NCI-H510A treated with DMSO at 0.1 percent for 48 hours (cell line): Measurements from ENCODE around the gene FMNL1.
A peak's percentile ranks its signal among the peaks of the same experiment; 100 is the strongest.

Experiments used
- DNase-seq: peaks from one replicate; lab custom pipeline; 2025; lab: John Stamatoyannopoulos, UW

FMNL1 gene

DNA sequence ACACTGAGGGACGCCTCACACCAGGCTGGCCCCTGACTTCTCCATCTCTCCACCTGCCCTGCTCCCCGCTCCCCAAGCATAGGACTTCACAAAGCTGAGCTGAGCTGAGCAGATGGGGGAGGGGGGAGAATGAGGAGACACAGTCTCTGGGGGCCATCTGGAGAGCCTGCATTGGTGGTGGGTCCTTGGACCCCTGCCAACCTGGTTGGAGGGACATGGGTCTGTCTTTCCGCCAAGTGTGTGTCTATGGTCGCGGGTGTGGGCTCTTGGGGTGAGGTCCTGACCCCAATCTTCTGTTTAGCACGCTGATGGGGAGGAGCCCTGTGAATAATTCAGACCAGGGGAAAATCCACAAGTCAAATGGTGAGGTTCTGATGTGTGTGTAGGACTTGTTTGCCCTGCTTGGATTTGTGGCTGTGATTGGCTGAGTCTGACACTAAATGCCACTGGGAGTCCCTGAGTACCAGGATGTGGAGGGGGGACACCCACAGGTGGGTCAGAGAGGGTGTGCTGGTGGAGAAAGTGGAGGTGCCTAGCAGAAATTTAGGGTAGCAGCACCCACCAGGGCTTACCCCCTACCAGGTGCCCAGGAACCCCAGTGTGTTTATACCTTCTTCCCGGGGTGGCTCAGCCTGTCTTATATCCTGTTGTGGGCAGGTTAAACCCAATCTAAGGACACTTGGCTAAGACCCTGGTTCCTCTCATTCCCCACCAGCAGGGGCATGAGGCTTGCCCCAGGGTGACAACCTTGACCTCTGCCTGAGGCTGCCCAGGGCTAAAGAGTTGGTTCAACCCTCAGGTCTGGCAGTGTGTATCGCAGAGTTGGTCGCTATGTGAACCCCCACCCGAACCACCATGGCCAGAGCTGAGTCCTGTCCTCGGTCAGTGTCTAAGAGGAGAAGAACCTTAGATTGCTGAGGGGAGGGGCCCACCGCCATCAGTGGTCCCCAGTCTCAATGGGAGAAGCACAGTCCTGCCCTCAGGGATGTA, 2.1 kb downstream of the FMNL1 start:
- no peak for DNase-seq

DNA sequence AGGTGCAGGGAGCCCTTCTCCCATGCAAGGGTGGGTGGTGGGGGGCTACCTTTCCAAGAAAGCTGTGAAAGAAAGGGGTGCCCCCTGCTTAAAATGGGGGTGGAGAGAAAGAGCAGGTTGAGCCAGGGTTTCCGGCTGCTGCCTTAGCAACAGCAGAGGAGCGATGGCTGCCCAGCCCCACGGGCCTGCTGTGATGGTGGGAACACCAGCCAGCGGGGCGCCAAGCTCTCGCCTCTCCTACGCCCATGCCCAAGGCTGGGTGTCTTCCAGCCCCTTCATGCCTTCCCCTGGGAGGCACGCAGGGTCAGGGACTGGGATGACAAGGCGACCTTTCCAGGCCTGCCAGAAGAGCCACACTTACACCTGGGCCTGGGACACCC, 3.0 kb downstream of the FMNL1 start:
- DNase-seq, result no peak

DNA sequence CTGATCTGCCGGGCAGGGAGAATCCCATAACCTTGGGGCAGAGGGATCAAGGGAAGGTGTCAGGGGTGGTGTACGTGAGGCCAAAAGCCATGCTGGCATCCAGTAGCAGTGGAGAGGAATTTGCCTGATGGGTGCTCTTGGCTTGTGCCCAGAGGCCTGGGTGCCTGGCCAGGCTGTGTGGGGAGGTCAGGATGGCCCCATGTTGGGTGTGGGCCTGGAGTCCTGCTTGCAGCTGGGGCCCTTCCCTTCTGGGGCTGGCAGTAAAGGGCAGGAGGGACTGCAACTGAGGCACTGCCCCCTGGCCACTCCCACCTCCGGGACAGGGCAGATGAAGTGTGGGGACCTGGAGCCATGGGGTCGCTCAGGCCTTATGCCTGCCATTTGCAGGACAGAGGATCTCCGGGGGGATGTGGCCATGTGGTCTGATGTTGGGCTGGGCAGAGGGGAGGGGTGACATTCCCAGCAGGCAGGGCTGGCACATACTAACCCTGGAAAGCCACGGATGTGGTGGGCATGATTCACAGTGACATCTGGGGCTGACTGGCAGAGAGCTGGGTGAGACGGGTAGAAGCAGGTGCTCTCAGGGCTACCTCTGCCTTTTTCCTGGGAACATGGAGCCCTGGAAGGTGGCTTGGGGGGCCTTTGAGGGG, 3.5 kb downstream of the FMNL1 start:
- DNase-seq, result no peak

DNA sequence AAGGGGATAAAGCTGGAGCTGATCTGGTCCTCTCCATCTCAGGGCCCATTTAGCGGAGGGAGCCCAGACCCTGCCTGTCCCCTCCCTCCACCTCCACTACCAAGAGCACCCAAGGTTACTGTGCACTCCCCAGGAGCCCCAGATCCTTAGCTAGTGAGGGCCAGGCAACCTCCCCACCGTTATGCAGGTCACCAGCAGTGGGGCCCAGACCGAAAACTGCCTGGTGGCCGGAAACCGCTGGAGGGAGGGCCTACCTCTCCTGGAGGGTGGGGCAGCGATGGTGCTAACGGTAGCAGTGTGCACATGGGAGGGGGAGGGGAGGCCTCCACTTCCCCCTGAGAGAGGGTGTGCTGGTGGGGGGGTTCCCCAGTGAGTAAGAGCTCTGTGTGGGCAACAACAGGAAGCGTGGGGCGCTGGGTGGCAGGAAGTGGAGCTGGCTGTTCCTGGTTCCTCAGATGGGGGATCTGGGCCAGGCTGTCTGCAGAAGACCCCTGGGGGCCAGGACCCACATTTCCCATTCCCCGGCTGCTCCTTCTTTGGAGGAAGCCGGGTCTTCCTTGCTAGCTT, 4.4 kb downstream of the FMNL1 start:
- DNase-seq, result no peak

DNA sequence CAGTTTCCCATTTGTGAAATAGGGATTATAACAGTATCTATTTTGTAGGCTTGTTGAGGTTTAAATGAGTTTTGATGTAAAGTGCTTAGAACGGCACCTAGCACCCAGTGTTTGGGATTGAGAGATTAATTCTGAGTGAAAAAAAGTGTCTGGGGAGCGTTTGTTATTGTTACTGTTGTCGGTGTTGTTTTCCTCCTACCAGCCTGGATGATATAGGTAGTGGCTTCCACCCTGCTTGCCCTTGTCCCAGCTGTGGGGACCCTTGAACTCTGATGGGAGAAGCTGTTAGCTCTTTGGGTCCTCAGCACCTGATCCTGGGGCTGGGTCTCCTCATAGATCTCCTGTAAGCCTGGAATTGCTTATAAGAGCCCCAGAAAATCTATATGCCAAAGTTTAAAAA, 4.9 kb downstream of the FMNL1 start:
- DNase-seq, result no peak

DNA sequence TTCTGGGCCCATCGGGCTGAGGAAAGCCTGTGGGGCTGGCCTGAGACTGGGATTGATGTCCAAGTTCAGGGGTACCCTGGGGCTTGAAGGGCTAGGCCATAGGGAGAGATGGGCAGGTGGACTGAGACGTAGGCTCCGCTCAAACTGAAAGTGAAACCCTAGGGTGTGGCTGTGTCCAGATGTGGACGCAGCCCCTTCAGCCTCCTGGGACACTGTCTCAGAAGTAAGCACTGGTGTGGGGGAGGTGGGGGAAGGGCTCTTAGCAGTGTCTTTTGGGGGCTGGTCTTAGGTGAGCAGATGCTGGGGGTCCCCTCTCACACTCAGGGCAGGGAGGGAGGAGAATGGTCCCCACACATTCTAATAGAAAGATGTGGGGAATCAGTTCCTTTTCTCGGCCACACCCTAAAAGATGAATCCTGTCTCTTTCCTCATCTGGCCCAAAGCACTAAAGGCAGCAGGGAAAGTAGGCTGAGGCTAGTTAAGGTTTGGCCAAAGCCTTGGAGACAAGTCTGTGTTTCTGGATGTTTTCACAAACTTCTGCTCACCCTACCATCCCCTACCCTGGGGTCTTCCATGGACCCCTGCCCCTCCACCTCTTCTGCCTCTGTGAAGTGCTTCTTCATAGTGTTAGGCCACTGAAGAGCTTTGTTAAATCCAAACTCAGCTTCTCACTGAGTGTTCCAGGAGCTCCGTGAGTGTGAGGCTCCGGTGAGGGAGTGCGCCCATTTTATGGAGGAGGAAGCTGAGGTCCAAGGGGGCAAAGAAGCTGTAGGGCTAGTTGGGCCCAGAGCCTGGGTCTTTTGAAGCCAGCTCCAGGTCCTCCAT, 5.6 kb downstream of the FMNL1 start:
- DNase-seq, result no peak

DNA sequence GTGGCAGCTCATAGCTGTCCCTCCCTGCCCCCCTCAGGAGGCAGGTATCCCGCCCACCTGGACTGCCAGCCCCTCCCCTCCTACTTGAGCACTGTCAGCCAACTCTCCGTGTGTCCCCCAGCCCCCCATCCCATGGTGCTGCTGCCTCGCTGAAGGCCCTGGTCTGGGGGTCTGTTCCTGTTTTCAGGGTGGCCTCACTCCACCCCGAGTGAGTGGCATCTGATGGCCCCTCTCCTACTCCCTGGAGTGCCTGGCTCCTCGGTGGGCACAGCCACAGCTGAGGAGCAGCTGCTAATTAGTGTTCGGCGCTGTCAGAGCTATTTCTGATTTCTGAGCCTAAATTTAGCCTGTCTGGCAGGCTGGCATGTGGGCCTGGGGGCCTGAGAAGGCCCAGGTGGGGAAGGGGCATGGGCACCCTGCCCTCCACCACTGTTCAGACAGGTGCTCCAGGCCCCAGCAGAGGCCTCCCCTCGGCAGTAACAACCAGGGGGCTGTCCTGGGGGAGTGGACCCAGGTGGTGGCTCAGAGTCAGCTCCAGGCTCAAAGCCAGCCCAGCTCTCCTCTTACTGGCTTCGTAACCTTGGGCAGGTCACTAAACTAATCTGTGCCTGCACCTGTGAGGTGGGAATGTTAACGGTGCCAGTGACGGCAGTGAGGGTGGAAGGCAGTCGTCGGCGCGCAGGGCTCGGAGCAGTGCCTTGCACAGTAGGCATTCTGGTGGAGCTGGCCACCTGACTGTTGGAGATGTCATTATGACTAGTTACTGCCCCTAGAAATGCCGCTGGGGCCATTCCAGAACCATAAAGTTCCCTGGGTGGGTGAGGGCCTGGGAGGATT, 6.5 kb downstream of the FMNL1 start:
- no peak for DNase-seq

DNA sequence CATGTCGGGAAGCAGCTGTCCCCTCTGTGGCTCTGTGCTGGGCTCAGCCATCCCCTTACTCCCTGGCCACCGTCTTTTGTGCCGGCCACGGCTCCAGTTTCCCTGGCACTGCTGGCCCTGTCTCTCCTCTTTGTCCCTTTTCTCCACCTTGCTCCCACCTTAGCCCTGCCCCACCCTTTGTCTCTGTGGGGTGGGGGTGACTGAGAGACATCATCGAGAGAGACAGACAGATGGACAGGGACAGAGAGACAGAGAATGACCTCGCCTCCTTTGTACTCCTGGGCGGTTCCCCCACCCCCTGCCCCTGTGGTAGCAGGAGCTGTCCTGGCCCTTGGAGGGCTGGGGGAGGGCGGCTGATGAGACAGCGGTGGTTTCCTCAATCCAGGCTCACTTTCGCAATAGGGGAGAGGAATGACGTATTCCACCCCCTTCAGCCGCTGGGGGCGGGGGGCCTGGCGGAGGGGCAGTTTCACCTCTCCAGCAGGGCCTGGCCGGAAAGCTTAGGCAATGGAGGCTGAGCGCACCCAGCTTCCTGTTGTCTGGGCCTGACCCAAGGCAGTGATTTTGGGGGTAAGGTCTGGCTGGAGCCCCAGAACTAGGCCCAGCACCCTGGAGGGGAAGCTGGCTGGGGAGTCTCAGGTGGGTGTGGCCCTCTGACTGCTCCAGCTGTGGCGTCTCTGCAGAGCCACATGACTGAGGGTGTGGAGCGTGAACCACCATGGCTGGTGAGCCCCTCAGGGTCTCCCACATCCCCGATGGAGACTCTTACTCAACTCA, 7.3 kb downstream of the FMNL1 start:
- DNase-seq, result no peak

DNA sequence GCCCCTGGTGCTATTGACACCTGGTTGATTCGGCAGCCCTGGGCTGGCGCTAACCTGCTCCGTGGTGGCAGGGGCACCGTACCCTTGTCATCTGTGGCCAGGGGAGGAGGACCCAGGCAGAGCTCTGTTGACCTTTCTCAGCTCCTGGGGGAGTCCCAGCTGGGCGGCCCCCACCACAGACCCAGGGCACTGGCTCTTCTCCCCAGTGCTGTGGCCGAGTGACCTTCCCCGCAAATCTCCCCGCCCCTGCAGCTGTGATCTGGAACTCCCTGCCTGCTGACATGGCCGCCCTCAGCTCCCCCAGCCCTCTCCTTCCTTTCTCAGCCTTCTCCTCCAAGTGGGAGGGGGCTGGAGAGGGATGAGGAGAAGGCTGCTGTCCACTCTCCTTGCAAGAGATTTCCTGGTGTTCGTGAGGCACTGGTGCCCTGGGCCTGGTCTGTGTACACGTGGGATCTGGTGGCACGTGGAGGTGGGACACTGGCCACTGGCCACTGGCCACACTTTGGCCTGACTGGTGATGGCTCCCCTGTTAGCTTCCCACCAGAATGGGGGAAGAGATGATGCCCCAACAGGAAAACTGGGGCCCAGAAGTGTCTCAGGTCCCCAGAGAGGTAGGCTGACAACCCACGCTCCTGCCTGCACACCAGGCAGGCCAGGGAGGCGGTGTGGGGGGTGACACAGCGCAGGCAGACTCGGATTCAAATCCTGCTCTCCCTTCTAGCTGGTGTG, 8.2 kb downstream of the FMNL1 start:
- DNase-seq, result no peak

DNA sequence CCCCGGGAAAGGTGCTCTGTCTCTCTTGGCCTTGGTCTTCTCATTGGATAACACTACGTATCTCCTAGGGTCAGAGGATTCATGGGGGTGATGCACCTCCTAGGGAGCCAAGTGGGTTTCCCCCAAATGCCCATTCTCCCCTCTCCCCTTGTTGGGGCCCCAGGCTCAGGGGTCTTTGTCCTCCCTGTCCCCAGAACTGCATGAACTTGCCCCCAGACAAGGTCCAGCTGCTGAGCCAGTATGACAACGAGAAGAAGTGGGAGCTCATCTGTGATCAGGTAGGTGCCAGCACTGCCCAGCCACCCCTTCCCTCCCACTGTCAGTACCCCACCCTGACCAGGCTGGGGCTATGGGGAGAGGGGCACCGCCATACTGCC, 8.7 kb downstream of the FMNL1 start:
- DNase-seq, result no peak

DNA sequence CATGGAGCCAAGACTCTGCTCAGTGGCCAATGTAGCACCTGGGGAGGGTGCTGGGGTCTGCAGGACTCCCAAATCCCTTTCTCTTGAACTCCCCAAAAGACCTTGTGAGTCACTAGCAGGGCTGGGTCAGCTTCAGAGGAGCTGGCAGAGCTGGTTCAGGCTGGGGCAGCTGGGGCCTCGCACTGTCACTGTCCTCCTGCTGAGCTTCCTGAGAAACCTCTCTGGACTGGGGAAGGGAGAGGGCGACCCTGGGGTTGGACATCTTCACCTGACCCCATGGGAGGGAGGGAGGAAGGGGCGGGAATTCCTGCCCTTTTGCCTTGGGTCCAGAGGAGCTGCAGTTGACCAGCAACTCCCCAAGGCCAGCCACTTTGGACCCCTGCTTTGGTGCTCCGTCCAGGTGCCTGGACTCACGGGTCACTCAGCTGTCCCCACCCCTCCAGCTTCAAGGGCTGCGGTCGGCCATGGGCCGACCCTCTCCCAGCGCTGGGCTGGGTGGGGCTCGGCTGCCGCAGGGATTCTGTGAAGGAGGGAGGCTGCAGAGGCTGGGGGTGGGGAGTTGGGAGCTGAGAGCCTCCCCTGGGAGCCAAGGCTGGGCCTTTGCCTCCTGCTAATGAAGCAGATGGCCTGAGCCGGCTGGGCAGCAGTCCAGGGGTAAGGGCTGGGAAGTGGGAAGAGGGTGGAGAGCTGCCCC, 9.2 kb downstream of the FMNL1 start:
- DNase-seq, result no peak

DNA sequence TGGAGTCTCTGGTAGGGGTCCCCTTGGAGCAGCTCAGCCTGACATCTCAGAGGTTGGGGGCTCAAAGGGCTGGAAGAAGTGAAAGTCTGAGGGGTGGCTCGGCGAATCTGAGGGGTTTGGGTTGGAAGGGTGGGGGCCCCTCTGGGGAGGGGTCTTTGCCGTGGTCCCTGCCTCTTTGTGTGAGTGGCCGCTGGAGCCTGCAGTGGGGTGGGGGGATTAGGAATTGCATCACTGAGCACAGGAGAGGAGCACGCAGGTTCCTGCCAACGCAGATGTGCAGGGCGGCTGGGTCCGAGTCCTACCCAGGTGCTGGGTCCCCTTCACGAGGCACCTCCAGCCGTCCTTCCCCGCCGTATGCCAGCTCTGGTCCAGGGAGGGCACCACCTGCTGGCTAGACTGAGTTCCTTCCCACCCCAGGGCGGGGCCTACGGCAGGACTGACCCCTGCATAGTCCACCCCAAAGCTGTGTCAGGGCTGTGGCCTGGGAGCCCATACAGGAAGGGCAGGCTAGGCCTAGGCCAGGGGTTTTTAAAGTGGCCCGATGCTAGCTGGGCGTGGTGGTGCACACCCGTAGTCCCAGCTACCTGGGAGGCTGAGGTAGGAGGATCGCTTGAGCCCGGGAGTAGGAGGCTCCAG, 9.9 kb downstream of the FMNL1 start:
- no peak for DNase-seq

DNA sequence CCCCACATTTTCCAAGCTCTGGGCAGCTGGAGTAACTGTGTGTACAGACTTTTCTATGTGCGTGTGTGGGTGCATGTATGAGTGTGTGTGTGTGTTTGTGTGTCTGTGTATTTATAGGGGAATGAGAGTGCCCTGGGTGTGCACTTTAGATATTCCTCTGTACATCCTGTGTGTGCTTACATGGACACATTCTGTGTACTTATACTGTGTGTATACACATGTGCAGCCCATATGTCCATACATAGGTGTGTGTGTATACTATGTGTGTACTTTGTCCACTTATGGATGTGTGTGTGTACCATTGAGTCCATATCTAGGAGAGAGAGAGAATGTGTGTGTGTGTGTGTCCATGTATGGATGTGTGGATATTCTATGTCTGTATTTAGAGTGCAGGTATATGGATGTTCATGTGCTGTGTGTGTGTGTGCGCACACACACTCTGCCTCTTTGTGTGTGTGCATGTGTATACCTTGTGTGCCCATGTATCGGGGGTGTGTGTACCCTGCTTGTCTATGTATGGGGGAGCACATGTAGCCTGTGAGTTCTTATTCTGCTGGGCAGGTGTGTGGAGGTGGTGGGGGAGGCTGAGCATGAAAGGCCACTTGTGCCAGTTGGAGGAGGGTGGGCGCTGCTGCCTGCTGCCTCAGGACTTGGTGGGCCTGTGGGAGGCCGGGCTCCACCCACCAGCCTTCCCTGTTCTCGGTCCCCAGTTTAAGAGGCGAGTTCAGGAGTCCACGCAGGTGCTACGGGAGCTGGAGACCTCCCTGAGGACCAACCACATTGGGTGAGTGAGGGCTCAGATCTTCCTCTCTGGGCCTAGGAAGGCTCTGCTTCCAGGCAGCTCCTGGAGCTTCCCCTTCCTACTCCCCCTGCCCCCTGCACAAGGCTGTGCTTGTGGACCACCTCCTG, 11.1 kb downstream of the FMNL1 start:
- DNase-seq, result no peak

DNA sequence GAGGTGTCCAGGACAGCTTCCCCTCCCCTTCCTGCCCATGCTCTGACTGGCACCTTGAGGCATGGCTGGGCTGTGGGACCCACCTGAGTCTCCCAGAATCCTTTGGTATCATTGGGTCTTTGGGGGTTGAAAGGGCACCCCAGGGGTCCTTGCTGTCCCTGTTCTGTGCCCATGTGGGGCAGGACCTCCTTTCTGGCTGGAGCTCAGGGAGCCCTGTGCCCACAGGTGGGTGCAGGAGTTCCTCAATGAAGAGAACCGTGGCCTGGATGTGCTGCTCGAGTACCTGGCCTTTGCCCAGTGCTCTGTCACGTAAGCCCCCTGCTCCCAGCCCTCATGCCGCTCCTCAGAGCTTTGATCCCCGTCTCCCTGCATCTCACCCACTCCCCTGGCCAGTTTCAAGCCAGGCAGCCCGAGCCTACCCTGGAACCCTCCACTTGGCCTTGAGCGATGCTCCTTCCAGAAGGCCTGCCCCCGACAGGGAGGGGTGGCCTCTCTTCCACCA, 11.8 kb downstream of the FMNL1 start:
- DNase-seq, result no peak

DNA sequence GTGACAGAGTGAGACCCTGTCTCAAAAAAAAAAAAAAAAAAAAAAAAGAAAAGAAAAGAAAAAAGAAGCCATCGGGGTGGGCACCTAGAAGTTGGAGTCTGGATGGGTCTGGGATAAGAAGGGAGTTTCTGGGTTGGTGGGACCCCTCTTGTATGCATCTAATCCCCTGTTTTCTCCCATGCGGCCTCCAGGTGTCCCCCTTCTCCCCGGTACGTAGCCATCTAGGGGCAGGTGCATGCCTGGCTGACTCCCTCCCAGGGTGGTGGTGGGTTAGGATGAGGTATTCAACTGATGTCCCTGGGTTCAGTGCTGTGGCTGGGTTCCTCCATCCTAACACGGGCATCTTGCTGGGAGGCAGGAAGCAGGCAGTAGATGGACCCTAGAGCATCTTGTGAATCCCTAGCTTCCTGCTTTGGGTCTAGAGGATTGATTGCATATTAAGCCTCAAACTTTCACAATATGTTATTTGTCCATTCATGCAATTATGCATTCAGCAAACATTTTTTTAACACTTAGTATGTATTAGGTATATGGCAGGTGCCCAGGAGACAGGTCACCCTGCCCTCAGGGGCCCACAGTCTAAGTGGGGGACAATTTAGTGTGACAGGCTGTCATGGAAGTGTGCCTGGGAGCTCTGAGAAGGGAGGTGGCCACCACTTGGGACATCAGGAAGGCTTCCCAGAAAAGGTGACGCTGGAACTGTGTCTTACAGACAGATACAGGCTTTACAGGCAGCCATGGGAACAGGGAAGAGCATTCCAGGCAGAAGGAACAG, 13.1 kb downstream of the FMNL1 start:
- DNase-seq, result peak; percentile 29

DNA sequence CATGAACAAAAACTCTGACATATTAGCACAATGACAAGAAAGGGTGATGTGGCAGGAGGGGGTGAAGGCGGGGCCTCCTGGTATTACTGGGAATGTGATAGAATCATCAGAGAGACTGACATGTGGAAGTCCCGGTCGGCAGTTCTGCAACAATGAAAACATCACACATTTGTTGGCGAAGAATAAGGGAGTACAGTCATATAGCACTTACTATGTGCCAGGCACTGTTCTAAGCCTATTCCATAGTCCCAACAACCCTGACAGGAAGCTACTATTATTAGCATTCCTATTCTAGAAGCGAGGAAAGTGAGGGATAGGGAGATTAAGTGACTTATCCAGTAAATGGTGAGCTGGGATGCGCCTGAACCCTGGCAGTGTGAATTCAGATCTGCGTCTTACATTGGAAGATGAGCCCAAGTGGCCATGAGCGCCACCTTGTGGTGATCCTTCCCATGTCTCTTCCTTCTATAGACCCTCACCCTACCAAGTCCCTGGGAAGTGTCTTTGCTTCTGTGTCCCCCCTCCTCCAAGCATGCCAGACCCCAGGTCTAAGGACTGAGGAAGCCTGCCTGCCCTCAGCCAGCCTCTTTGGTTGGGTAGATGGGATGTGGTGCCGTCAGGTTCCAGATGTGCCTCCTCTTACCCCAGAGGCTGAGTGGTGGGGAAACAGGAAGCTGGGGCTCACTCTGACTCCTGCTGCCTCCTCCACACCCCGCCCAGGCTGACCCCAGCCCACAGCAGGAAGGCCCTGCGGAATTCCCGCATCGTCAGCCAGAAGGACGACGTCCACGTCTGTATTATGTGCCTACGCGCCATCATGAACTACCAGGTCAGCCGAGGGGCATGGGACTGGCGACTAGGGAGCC, 14.0 kb downstream of the FMNL1 start:
- peak; percentile 59 for DNase-seq
